ENCODE results near the gene AGAP3. TPM values are rescaled to one million over a fixed set of nuclear protein-coding genes. Genes with fewer than 3 reads are reported as not detected.

The AGAP3 gene
- total and polyA plus RNA-seq, 4 donors: 75.9 to 194 (median 110) TPM

DNA sequence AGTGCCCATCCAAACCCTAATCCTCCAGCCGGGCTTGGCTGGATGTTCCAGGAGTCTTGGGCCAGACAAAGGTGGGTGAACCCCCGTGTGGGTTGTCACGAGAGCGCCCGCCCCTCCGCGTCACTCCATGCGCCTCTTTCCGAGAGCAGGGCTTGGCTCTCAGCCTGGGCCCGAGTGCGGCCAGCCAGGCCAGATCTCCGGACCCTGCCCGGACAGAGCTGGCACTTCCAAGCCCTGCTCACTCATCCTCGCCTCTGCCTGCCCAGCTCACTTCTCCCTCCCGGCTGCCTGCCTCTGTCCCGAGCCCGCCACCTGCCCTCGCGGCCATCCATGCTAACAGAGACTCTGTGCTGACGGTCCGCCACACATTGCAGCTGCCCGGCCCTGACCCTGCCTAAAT is 34.6 kb downstream of the AGAP3 start:
- DNase-seq: no peak
- Histone ChIP-seq H3K4me3 (no peak overlapping the region), H3K9me3 (ENCODE audit: control insufficient read depth in 4 of 4, insufficient read depth in 3 of 4, low read length in 3 of 4) (no peaks in the 10 kb centered on the region), H3K36me3 (ENCODE audit: control insufficient read depth in 4 of 4, insufficient read depth in 4 of 4, low read length in 4 of 4) (peaks cover 0 to 71% (median 15%) of the 10 kb centered on the region in 4 donors), H3K27ac (ENCODE audit: low read depth in 1 of 2, low read length in 1 of 2) (no peak overlapping the region), H3K4me1 (ENCODE audit: control insufficient read depth in 5 of 5, insufficient read depth in 5 of 5, low read length in 5 of 5) (peaks cover 0 to 8% (median 0%) of the 10 kb centered on the region in 5 donors), H3K27me3 (ENCODE audit: control insufficient read depth in 3 of 3, insufficient read depth in 3 of 3, low read length in 2 of 3) (no peaks in the 10 kb centered on the region), H3K9ac (ENCODE audit: insufficient read depth in 1 of 2, low read length in 2 of 2) (no peak overlapping the region)
- TF ChIP-seq, protein P1, sequence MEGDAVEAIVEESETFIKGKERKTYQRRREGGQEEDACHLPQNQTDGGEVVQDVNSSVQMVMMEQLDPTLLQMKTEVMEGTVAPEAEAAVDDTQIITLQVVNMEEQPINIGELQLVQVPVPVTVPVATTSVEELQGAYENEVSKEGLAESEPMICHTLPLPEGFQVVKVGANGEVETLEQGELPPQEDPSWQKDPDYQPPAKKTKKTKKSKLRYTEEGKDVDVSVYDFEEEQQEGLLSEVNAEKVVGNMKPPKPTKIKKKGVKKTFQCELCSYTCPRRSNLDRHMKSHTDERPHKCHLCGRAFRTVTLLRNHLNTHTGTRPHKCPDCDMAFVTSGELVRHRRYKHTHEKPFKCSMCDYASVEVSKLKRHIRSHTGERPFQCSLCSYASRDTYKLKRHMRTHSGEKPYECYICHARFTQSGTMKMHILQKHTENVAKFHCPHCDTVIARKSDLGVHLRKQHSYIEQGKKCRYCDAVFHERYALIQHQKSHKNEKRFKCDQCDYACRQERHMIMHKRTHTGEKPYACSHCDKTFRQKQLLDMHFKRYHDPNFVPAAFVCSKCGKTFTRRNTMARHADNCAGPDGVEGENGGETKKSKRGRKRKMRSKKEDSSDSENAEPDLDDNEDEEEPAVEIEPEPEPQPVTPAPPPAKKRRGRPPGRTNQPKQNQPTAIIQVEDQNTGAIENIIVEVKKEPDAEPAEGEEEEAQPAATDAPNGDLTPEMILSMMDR (IDR thresholded peaks at IDR 0.05; ENCODE audit: control extremely low read depth, extremely low read depth): no peak
- no peak for ATAC-seq (ENCODE audit: insufficient read depth, low FRiP score)
- 92 to 94% methylated on average over 22 of the region's 22 CpGs for WGBS, 2 donors

DNA sequence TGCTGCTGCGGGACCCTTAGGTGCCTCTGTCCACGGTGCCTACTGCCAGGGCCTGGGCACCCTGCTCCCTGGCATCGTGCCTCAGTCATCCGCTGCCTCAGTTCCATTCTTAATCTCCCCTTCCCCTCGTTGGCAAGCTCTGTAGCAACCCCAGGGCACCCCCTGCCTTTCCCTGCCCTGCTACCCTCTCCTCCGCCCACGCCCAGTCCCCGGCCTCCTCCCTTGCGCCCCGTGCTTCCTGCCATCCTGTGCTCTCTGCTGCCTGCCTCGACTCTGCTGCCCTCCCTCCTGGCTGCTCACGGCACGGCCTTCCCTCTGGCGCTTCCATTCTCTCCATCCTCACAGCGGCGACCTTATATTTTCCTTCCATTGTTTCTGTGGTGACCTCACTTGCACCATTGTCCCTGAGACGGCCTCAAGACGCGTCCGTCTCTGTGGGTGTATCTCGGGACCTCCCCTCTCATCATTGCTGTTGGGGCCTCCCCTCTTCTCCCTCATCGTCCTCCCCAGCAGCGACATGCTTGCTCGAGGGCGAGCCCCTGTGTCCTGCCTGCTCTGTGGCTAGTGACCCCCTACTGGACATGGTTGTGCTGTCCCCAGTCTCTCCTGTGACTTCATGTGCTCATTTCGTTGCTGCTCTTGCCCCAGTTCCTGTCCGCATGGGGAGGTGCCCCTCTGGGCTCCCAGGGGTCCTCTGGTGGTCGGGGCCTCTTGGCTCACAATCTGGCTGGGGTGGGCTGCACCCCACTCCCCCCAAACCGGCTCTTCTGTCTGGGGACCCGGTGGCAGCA is 35.3 kb downstream of the AGAP3 start:
- no peak for DNase-seq
- no peaks in the 10 kb centered on the region for H3K27me3 ChIP-seq (ENCODE audit: control insufficient read depth in 3 of 3, insufficient read depth in 3 of 3, low read length in 2 of 3)
- no peaks in the 10 kb centered on the region for H3K9me3 ChIP-seq (ENCODE audit: control insufficient read depth in 4 of 4, insufficient read depth in 3 of 4, low read length in 3 of 4)
- WGBS, 2 donors: 85 to 86% methylated on average over 30 of the region's 30 CpGs
- no peak overlapping the region for H3K27ac ChIP-seq (ENCODE audit: low read depth in 1 of 2, low read length in 1 of 2)
- H3K9ac ChIP-seq (ENCODE audit: insufficient read depth in 1 of 2, low read length in 2 of 2): no peak overlapping the region
- peaks cover 0 to 69% (median 15%) of the 10 kb centered on the region in 4 donors for H3K36me3 ChIP-seq (ENCODE audit: control insufficient read depth in 4 of 4, insufficient read depth in 4 of 4, low read length in 4 of 4)
- ATAC-seq (ENCODE audit: insufficient read depth, low FRiP score): no peak
- TF ChIP-seq, protein P1 (IDR thresholded peaks at IDR 0.05; ENCODE audit: control extremely low read depth, extremely low read depth): no peak
- H3K4me1 ChIP-seq (ENCODE audit: control insufficient read depth in 5 of 5, insufficient read depth in 5 of 5, low read length in 5 of 5): peaks cover 0 to 7% (median 0%) of the 10 kb centered on the region in 5 donors
- H3K4me3 ChIP-seq: no peak overlapping the region

DNA sequence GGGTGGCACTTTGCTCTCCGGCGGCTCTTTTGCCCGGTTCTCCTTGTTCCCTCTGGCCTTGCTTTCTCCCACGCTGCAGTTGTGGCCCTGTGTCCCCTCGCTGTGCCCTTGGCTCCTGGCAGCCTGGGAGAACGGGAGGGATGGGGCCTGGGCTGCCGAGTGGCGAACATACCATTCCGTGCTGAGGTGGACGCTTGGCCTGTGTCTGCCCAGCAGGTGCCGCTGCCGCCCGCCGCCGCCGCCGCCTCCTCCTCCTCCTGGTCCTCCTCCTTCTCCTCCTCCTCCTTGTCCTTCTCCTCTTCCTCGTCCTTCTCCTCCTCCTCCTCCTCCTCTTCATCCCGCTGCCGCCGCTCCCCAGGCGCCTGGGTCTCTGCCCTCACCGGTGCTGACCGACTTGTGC is 36.0 kb downstream of the AGAP3 start:
- Histone ChIP-seq H3K9ac (ENCODE audit: insufficient read depth in 1 of 2, low read length in 2 of 2) (no peak overlapping the region), H3K4me3 (no peak overlapping the region), H3K4me1 (ENCODE audit: control insufficient read depth in 5 of 5, insufficient read depth in 5 of 5, low read length in 5 of 5) (peaks cover 0 to 7% (median 0%) of the 10 kb centered on the region in 5 donors), H3K27me3 (ENCODE audit: control insufficient read depth in 3 of 3, insufficient read depth in 3 of 3, low read length in 2 of 3) (no peaks in the 10 kb centered on the region), H3K9me3 (ENCODE audit: control insufficient read depth in 4 of 4, insufficient read depth in 3 of 4, low read length in 3 of 4) (no peaks in the 10 kb centered on the region), H3K27ac (ENCODE audit: low read depth in 1 of 2, low read length in 1 of 2) (no peak overlapping the region), H3K36me3 (ENCODE audit: control insufficient read depth in 4 of 4, insufficient read depth in 4 of 4, low read length in 4 of 4) (peaks cover 0 to 69% (median 15%) of the 10 kb centered on the region in 4 donors)
- TF ChIP-seq, protein P1 (IDR thresholded peaks at IDR 0.05; ENCODE audit: control extremely low read depth, extremely low read depth): no peak
- DNase-seq (no peak), ATAC-seq (ENCODE audit: insufficient read depth, low FRiP score) (no peak)
- 90 to 95% methylated on average over 22 to 24 of the region's 24 CpGs for WGBS, 2 donors
